ENCODE data around the gene MAP7.

The MAP7 gene

DNA sequence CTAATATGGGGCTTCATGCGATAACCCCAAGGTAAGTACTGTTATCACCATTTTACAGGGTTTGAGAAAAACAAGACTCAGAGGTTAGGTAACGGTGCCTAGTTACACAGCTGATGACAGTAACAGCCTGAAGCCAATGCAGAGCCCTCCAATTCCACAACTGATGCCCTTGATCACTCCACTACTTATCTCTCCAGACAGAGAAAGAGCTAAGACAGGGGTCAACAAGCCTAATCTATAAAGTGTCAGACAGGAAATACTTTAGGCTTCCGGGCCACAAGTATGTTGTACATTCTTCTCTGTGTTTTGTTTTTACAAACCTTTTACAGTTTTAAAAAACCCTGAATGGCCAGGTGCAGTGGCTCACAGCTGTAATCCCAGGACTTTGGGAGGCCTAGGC, 50.9 kb downstream of the MAP7 start:
- TF ChIP-seq CTCF (IDR thresholded peaks at IDR 0.05) = no peak

DNA sequence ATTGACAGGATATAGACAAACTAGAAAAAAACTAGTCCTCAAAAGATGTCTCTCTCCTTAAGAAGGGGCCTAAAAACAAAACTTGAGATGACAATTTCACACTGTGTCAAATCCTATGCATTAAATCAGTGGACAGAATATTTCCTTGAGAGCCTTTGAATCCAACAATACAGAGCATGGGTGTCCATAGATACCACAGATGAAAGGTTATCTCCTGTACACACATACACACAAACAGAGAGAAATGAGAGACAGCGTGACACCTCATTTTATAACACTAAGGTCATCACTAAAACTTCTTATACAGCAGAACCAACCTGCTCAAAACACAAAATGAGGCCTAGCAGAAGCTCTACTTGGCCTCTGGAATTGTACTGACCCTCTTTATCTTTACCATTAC, 55.5 kb downstream of the MAP7 start:
- TF ChIP-seq CTCF (IDR thresholded peaks at IDR 0.05) = no peak

GRCh38 chr6:136494059-136494458, 56.2 kb downstream of the MAP7 start:
- TF ChIP-seq CTCF (IDR thresholded peaks at IDR 0.05) = no peak

DNA sequence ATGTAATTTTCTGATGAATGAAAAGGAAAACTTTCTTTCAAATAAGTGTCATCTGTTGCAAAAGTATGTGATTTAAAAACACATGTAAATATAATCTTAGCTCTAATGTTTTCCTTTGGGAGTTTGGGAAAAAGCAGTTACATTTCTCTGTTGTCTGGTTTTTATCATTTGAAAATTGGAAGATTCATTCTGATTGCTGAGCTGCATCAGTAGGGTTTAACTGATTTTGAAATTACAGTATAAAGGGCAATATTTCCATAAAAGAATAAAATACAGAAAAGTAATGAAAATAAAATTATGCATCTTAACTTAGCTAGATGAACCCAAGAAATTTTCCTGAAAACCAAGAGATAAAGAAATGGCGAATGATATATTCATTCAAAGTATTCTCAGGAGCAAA, 57.8 kb downstream of the MAP7 start:
- TF ChIP-seq CTCF (IDR thresholded peaks at IDR 0.05) = no peak

GRCh38 chr6:136491754-136492153, 58.5 kb downstream of the MAP7 start:
- TF ChIP-seq CTCF (IDR thresholded peaks at IDR 0.05) = no peak

DNA sequence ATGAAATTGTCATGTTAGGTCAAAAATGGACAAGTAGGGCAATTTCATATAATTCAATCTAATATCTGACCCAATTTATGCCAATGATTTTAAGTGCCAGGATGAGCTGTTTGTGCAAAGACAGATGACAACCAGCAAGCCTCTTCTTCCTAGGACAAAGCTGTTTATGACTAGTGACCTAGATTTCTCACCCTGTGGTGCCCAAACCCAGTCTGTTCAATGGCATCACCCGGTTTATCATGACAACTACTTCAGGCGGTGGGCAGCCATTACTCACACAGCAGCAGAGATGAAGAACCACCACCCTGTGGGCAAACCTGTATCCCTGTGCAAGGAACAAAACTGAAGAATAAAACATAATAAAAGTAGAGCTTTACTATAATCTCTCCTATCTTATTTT, 59.0 kb downstream of the MAP7 start:
- TF ChIP-seq CTCF (IDR thresholded peaks at IDR 0.05) = no peak

DNA sequence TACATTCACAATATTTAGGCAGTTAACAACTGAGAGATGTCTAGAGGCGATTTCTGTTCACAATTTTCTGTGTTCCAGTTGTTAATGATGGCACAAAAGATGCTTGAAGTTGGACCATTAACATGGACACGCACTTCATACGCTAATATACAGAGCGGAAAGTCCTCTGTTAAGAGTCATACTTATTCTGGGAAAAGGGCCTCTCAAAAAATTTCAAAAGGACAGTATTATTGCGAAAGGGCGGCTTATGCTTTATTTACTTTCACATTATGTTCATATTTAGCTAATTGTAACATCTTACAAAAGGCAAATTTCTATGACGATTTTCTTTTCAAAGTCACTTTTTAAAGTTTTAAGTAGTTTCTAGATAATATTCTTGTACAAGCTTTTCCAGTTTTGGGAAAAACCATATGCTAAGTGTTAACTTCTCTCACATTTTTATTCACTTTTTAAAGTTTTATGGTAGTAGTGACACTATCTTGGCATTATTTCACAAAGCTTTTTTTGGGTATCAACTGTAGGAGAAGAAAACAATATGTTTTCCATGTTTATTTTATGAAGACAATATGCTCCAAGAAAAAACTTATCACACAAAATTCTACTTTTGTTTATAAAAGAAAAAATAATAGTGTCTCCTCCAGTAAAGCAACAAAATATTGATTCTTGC, 62.3 kb downstream of the MAP7 start:
- TF ChIP-seq CTCF (IDR thresholded peaks at IDR 0.05) = no peak

DNA sequence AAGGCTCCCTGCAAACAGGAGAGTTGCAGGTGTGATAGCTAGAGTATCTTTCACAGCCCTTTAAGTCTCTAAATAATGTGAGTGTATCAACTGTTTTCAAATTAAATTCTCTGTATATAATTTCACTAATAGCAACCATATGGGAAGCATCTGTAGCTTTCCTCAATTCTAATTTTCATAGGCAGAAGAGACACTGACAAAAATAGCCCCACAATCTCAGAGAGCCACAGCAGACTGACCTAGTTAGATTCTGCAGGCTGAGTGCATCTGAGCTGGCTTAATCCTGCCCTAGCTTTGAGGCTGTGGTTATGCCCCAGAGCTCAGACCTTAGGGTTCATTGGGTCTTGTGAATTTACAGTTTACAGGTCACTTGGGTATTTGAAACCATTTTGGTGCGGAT, 63.9 kb downstream of the MAP7 start:
- TF ChIP-seq CTCF (IDR thresholded peaks at IDR 0.05) = no peak

Data from LNCAP (cell line).